T-helper 17 cell (primary cell): ENCODE results near the gene CIITA. TPM values are rescaled to one million over a fixed set of nuclear protein-coding genes. Genes with fewer than 3 reads are reported as not detected.
A peak's percentile ranks its signal among the peaks of the same experiment; 100 is the strongest.

Experiments used
- ATAC-seq: fragments of 150-1000 bp; cut with Tn5 transposase; 2 replicates; pipeline ENCODE4 v1.10.0; 2021; ENCODE audit warnings: mild to moderate bottlenecking, moderate library complexity
- DNase-seq, 3 donors: peaks; one replicate each; pipeline versions ENCODE4 v3.0.0 to v3.0.0-alpha.2; 2020 to 2021
- H3K9me3 ChIP-seq: one replicate; pipeline ENCODE4 v1.7.0; 2013; ENCODE audit warnings: low read length, mild to moderate bottlenecking; ENCODE audit not compliant: control insufficient read depth, poor library complexity, severe bottlenecking
- H3K27ac Mint-ChIP-seq: one replicate; pipeline ENCODE4 v1.8.0; 2022; ENCODE audit warnings: mild to moderate bottlenecking, moderate library complexity, mixed read lengths
- H3K27me3 Mint-ChIP-seq: one replicate; pipeline ENCODE4 v1.8.0; 2022; ENCODE audit warnings: mixed read lengths
- H3K36me3 Mint-ChIP-seq: one replicate; pipeline ENCODE4 v1.8.0; 2022; ENCODE audit warnings: low read depth, mixed read lengths
- H3K4me1 Mint-ChIP-seq: one replicate; pipeline ENCODE4 v1.8.0; 2022; ENCODE audit warnings: mild to moderate bottlenecking, mixed read lengths
- H3K4me3 Mint-ChIP-seq: one replicate; pipeline ENCODE4 v1.8.0; 2022; ENCODE audit warnings: mild to moderate bottlenecking, moderate library complexity, mixed read lengths
- total RNA-seq, 4 donors: library from RNA in 2 of 4; stranded (reverse) in 2 of 4; gene quantifications; one replicate each; pipeline ENCODE4 v1.2.3 and lab custom pipeline; 2022 to 2026

The CIITA gene
- total RNA-seq, 2 donors from 2014 or later, result 9.7 to 25.3 TPM

GRCh38 chr16:10932959-10933710 lies 56.1 kb downstream of the CIITA start:
- peaks cover 36% of the 10 kb centered on the region for H3K4me1 Mint-ChIP-seq
- DNase-seq, result no peak
- ATAC-seq, result no peak
- H3K4me3 Mint-ChIP-seq, result no peak overlapping the region
- H3K36me3 Mint-ChIP-seq, result peaks cover 2% of the 10 kb centered on the region
- no peaks in the 10 kb centered on the region for H3K27me3 Mint-ChIP-seq
- H3K9me3 ChIP-seq, result no peaks in the 10 kb centered on the region
- H3K27ac Mint-ChIP-seq, result no peak overlapping the region

- ATAC-seq (no peak), DNase-seq (no peak)
- Mint-ChIP-seq H3K27ac (no peak overlapping the region), H3K4me1 (peaks cover 42% of the 10 kb centered on the region), H3K4me3 (no peak overlapping the region), H3K27me3 (no peaks in the 10 kb centered on the region), H3K36me3 (peaks cover 2% of the 10 kb centered on the region)
- H3K9me3 ChIP-seq, result no peaks in the 10 kb centered on the region
These were observed 56.9 kb downstream of the CIITA start for GRCh38 chr16:10933865-10934264.

GRCh38 chr16:10934325-10935107 lies 57.5 kb downstream of the CIITA start:
- Mint-ChIP-seq H3K27me3 (no peaks in the 10 kb centered on the region), H3K27ac (no peak overlapping the region), H3K4me3 (no peak overlapping the region), H3K4me1 (peaks cover 49% of the 10 kb centered on the region), H3K36me3 (peaks cover 4% of the 10 kb centered on the region)
- no peaks in the 10 kb centered on the region for H3K9me3 ChIP-seq
- ATAC-seq (no peak), DNase-seq (no peak)

DNA sequence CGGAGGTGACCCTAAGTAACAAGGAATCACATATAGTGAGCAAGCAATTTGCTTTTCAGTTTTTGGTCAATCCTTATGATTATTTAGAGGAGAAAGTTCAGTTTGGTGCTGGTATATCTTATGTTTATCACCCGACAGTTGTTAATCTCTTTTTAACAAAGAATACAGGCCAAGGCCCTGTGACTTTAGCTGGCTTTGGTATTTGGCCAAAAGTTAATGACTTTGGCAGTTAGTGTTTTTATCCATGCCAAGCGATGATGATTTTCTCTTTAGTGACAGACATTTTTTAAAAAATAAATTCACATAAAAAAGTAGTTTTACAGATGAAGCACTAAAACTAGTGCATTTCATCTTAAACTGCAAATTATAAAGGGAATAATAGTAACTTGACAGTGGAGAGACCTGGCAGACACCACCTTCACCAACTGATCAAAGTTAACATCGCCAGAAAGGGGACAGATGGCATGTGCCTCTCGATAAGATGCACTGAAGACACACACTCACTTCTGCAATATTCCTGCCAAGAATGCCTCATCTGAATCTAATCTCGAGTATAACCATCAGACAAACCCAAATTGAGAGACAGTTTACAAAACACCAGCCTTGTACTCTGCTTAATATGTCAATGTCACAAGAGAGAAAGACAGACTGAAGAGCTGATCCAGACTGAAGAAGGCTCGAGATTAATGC lies 58.4 kb downstream of the CIITA start:
- no peaks in the 10 kb centered on the region for H3K27me3 Mint-ChIP-seq
- DNase-seq (no peak), ATAC-seq (no peak)
- peaks cover 4% of the 10 kb centered on the region for H3K36me3 Mint-ChIP-seq
- H3K9me3 ChIP-seq, result no peaks in the 10 kb centered on the region
- peak overlapping the region; percentile 87 for H3K27ac Mint-ChIP-seq
- H3K4me1 Mint-ChIP-seq, result peaks cover 54% of the 10 kb centered on the region
- peak overlapping the region; percentile 3 for H3K4me3 Mint-ChIP-seq

DNA sequence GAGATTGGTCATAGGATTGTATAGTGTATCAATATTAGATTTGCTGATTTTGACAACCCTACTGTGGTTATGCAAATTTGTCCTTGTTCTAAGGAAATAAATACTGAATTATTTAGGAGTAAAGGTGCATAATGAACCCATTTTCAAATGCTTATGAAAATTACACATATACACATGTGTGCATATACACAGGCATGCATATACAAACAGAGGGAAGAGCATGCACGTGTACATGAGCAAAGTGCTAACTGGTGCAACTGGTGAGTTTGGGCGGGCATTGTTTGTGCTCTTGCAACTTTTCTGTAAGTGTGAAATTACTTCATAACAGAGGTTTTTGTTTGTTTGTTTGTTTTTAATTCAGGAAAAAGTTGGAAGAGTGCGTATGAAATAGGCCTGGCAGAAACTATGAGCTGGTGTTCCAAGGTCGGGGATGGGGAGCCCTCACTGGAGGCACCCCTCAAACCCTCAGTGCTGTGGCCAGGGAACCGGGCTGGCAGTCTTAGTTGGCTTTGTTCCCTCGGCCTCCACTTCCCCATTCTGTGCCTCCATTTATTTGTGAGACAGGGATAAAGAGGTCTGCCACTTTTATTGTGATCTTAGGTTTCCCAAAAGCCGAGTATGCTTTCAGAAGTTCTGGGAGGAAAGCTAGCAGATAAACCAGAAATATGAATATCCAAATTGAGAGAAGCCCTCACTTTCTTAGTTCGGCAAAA lies 59.4 kb downstream of the CIITA start:
- H3K36me3 Mint-ChIP-seq, result peaks cover 4% of the 10 kb centered on the region

DNA sequence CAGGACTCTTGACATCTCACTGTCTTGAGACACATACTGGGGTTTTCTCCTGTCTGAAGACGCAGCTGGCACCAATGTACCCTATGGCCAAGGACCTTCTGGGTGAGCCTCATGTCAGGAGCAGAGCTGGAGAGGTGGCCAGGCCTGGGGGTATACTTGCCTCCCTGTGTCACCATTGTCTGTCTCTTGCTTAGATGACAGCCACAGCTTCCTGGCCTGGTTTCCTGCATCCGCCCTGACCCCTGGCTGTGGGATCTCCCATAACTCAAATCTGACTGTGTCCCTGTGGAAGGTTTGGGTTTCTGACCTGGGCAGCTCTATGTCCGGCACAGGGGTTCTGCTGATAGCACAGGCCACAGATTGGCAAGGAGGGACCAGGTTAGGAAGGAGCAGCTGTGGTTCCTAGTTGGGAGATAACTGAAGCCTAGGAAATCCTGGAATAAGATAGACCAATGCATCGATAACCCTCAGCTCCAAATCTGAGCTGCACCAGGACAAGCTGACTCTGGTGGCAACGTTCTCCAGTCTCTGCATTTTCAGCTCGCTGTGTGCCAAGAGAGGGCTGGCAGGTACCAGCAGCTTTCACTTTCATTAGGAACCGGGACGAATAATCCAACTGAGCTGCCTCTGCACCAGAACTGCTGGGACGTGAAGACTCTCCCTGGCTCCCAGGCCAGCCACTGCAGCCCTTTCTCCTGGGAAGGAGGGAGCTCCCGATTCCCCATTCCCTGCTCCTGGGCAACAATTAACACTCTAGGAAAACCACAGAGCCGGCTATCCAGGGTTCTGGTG lies 60.3 kb downstream of the CIITA start:
- peak overlapping the region; percentile 81 for H3K4me3 Mint-ChIP-seq
- peak overlapping the region; percentile 87 for H3K27ac Mint-ChIP-seq
- DNase-seq (no peak), ATAC-seq (no peak)
- H3K36me3 Mint-ChIP-seq, result peaks cover 4% of the 10 kb centered on the region
- peaks cover 60% of the 10 kb centered on the region for H3K4me1 Mint-ChIP-seq
- no peaks in the 10 kb centered on the region for H3K9me3 ChIP-seq
- H3K27me3 Mint-ChIP-seq, result no peaks in the 10 kb centered on the region

More for the DNA sequence above, 59.4 kb downstream of the CIITA start:
- no peak for DNase-seq
- no peaks in the 10 kb centered on the region for H3K9me3 ChIP-seq
- Mint-ChIP-seq H3K4me1 (peaks cover 58% of the 10 kb centered on the region), H3K27me3 (no peaks in the 10 kb centered on the region), H3K4me3 (peak overlapping the region; percentile 81), H3K27ac (peak overlapping the region; percentile 87)
- ATAC-seq, result no peak

DNA sequence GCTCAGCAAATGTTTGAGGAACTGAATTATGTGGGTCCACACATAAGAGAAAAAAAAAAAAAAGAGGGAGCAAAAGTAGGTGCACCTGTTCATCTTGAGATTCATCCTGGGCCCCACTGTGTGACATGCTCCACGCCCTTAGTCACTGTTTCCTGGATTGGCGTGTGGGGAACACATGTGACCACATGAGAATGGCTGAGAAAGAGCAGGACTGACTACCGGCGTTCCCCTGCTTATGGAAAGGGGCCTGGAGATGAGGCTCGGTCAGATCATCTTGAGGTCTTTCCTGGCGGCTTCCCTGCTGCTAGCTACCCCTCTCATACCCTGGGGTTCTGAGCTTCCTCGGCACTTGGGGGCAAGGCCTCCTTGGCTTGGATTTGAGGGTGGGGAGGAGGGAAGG lies 61.3 kb downstream of the CIITA start:
- Mint-ChIP-seq H3K27me3 (no peaks in the 10 kb centered on the region), H3K36me3 (peaks cover 4% of the 10 kb centered on the region)
- no peak for DNase-seq

GRCh38 chr16:10938796-10939648 lies 62.0 kb downstream of the CIITA start:
- no peaks in the 10 kb centered on the region for H3K9me3 ChIP-seq
- Mint-ChIP-seq H3K4me3 (peak overlapping the region; percentile 92), H3K27me3 (no peaks in the 10 kb centered on the region), H3K4me1 (peaks cover 62% of the 10 kb centered on the region), H3K27ac (peak overlapping the region; percentile 87), H3K36me3 (peaks cover 4% of the 10 kb centered on the region)
- DNase-seq (no peak), ATAC-seq (no peak)

More for the DNA sequence above, 61.3 kb downstream of the CIITA start:
- H3K9me3 ChIP-seq, result no peaks in the 10 kb centered on the region
- no peak for ATAC-seq
- Mint-ChIP-seq H3K4me1 (peaks cover 64% of the 10 kb centered on the region), H3K27ac (peak overlapping the region; percentile 87), H3K4me3 (peak overlapping the region; percentile 92)

DNA sequence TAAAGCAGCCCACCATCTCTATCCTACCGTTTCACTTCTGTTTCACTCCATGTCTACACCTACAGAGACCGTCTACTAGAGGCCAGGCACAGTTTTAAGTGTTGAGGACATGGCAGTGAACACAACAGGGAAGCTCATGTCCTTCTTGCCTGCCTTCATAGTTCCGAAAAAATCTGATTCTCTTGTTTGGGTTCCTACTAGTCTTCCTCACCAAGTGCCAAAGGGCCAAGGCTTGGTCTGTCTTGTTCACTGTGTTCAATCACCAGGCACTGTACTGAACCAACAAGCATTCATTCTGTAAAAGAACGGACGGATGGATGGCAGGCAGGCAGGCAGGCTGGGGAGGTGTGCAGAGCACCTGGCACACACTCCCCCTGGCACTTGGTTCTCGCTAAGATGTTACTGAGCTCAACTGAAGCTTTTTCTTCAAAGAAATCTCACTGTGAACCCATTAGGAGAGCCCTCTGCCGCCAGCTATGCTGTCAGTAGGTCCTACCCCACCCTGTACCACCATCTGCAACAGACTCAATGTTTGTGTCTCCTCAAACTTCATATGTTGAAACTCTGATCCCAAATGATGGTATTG lies 62.7 kb downstream of the CIITA start:
- Mint-ChIP-seq H3K4me3 (peak overlapping the region; percentile 92), H3K27ac (peak overlapping the region; percentile 87), H3K4me1 (peaks cover 65% of the 10 kb centered on the region), H3K27me3 (no peaks in the 10 kb centered on the region), H3K36me3 (peaks cover 4% of the 10 kb centered on the region)
- ATAC-seq (no peak), DNase-seq (no peak)
- no peaks in the 10 kb centered on the region for H3K9me3 ChIP-seq

GRCh38 chr16:10940501-10941079 lies 63.6 kb downstream of the CIITA start:
- Mint-ChIP-seq H3K27ac (peak overlapping the region; percentile 84), H3K36me3 (peaks cover 4% of the 10 kb centered on the region), H3K27me3 (no peaks in the 10 kb centered on the region), H3K4me1 (peaks cover 66% of the 10 kb centered on the region), H3K4me3 (peak overlapping the region; percentile 92)
- no peak for DNase-seq
- no peaks in the 10 kb centered on the region for H3K9me3 ChIP-seq
- no peak for ATAC-seq
